CMK (cell line): ENCODE results near the gene TDRD10.

Experiments used
- DNase-seq: peaks from one replicate; pipeline ENCODE4 v3.0.0-alpha.2; 2010; ENCODE audit warnings: low read depth

TDRD10 gene

DNA sequence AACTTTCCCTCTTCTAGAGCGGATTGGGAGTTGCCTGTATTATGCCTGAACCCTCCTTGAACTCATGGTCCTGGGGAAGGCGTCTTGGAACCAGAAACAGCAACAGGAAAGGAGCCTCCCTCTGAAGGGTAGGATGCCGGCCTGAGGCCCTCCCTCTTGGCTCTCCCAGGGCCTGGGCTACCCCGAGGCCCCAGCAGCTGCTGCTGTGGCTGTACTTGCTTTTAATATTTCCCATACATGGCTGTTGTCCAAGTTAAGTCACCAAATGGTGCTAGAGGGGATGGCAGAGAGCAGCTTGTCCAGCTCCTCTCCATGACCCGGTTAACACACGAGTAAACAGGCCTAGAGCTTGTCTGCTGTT lies 76.0 kb downstream of the TDRD10 start:
- DNase-seq, result no peak

- DNase-seq, result no peak
These were observed 77.4 kb downstream of the TDRD10 start for GRCh38 chr1:154579374-154579773.

DNA sequence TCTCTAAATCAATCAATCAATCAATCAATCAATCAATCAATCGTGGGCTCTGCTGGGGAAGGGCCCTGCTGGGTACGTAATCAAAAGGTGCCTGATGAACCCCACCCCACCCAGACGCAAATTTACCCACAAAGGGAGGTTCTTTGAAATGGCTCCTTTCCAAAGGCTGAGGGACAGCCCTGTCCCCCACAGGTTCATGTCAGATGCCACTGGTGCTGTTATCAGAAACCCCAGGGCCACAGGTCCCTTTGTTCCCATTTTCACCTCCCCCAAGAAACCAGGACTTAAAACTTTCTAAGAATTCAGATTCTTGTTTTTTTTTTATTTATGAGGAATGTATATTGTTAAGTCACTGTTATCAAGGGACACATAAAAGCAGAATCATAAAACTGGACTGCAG lies 79.7 kb downstream of the TDRD10 start:
- no peak for DNase-seq

DNA sequence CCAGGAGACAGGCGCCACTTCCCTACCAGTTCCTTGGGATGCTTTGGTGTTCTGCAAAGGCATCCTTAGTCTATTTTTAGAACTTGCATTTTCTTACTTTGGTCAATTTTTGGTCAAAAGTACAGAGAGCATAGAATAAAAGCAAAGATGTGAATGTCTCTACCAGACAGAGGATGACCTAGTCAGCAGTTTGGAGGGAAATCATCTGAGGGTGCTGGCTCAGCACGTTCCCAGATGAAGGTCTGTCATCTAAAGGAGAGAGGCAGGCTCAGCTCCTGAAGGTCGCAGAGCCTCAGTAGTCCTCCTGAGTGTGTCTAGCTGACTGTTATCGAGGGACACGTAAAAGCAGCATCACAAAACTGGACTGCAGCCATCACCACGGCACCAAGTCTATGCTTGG lies 80.9 kb downstream of the TDRD10 start:
- no peak for DNase-seq

DNA sequence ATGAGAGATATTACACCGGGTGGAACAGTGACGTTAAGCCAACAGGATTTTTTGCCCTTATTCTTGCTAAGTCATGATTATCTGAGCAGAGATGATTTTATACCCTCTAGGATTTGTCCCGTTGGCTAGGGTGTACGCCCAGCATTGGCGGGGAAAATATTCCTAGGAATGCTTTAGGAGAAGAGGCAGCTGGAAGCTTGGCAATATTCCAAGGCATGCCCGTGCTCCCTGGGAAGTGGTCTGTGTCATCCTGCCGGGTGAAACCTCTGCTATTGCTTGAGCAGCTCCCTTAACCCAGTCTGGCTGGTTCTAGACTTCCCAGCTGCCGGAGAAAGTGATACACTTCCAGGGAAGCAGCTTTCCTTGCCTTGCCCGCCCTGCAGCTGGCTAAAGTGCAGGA lies 81.8 kb downstream of the TDRD10 start:
- DNase-seq, result no peak

- DNase-seq, result no peak
These were observed 82.4 kb downstream of the TDRD10 start for GRCh38 chr1:154584267-154584994.

DNA sequence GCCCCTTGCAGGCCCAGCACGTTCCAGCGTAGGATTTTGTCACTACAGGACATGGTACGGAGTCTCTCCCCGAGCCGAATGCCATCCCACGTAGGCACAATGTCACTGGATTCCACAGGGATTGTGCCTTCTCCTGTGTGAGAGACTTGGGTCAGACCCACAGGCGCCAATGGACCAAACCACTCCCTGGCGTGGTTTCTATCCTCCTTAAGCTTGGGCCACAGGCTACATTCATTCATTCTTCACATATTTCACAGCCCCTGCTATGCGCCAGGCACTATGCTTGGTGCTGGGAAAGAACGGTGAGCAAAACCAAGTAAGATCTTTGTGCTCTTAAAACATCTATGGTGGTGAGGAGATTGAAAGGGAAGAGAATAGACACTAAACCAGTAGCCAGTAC lies 84.2 kb downstream of the TDRD10 start:
- no peak for DNase-seq

DNA sequence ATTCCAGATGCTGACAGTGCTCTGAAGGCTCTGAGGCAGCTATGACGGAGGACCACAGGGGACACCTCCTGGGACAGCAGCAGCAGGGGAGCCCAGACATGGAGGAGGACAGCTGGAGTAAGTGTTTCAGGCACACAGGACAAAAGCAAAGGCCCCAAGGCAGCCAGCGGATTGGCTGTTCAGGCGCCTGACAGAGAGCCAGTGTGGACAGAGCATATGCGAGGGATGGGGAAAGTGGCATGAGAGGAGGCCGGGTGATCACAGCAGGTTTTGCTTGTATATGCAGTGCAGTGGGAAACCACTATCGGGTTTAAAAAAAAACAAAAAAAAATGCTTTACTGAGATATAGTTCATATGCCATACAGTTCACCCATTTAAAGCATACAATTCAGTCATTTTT lies 84.6 kb downstream of the TDRD10 start:
- DNase-seq, result no peak

DNA sequence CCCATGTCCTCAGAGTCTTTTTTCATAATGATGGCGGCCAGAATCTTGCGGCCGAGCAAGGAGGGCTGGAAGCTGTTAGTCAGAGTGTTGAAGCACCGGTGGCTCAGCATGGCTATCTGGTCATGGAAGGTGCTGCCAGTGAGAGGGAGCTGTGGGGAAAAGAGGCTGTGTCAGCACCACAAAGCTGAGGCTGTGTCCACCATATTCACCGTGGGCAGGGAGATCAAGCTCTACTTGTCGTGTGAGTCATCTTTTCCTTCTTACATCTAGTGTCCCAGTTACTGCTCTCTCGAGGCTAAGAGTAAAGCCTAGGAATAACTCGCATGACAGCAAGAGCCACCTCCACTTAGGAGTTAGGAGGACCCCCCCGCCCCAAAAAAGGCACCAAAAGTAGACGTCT lies 87.8 kb downstream of the TDRD10 start:
- no peak for DNase-seq

DNA sequence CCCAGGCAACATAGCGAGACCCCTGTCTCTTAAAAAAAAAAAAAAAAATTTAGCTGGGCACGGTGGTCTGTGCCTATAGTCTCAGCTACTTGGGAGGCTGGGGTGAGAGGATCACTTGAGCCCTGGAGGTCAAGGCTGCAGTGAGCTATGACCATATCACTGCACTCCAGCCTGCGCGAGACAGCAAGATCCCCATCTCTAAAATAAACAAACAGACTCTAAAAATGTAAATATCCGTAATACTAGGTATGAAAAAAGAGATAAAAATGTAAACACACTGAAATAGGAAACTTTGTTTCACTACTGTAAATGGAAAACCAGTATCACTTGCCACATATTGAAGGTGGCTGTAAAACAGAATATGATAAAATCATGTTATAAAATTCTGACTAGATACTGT lies 88.7 kb downstream of the TDRD10 start:
- DNase-seq, result no peak

DNA sequence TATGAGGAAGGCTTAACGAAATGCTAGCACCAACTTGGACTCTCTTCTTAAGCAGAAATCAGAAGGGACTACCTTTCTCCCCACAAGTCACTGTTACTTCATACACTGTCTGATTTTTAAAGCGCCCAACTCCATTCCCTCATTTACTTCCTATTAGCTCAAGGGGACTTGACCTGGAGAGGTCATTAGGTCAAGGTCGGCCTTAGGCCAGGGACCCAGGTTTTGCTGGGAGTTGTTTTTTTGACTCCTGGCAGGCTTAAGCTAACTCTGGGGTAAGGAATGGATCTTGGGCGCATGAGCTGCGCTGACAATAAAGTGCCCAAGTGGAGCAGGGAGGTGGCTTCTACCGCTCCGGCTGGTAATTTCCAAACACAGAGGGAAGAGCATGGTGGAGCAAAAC lies 89.2 kb downstream of the TDRD10 start:
- no peak for DNase-seq

DNA sequence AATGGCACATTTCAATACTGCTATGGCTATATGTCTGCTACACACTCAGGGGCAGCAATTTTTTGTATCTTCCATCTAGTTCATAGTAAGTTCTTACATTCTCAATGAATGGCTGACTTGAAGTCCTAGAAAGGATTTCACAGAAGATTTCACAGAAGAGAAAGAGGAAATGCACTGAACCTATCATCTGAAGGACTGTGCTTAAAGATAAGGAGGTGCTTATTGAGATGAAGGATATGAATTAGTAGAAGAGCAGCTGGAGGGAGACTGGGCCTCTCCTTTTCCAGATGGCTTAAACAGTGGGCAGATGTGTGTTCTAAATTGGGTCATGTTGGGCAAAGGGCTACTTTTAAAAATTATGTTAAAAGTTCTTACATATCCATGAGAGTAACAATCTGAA lies 91.4 kb downstream of the TDRD10 start:
- no peak for DNase-seq

GRCh38 chr1:154594811-154595210 lies 92.8 kb downstream of the TDRD10 start:
- DNase-seq, result no peak

- DNase-seq, result no peak
These were observed 93.6 kb downstream of the TDRD10 start for GRCh38 chr1:154595621-154596020.
